Measurements from ENCODE around the gene IMMP2L. TPM values are rescaled to one million over a fixed set of nuclear protein-coding genes. Genes with fewer than 3 reads are reported as not detected.

Gene IMMP2L
- total RNA-seq, 2 experiments from 2014 or later, result 17.4 to 30.2 TPM

DNA sequence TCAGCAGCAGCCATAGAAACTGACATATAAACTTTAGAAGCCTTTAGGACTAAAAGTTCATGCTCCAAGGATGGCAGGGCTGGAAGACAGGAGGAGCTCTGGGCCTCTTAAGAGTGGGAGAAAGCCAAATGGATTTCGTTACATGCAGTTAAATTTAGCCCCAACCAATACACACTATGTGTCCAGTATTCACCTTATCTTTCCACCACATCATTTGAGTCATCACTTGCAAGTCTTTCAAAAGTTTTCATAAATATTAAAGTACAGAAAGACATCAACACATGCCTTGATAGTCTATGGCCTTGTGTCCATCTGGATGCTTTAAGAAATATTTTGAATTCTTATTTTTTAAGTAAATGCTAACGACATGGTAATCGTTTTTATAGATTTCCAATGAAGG is 863.7 kb downstream of the IMMP2L start:
- no peak for DNase-seq
- CTCF ChIA-PET, result interaction anchor here (0.9 to 2.3 kb wide), 2 partner anchors 15 to 1112 kb away, joined by 3 to 6 read pairs; no protein-coding TSS in a partner anchor
- no peaks in the 10 kb centered on the region for H3K27me3 Mint-ChIP-seq
- H3K4me1 Mint-ChIP-seq (ENCODE audit: low read depth), result no peaks in the 10 kb centered on the region
- no peak for ATAC-seq
- POLR2A ChIA-PET, result interaction anchor here (1.4 kb wide), 1 partner anchor 15 kb away, joined by 3 read pairs; no protein-coding TSS in a partner anchor
- intact Hi-C loops (cut with micrococcal nuclease), result no loop called here
- no peaks in the 10 kb centered on the region for H3K9me3 Mint-ChIP-seq
- TF ChIP-seq, protein P1, sequence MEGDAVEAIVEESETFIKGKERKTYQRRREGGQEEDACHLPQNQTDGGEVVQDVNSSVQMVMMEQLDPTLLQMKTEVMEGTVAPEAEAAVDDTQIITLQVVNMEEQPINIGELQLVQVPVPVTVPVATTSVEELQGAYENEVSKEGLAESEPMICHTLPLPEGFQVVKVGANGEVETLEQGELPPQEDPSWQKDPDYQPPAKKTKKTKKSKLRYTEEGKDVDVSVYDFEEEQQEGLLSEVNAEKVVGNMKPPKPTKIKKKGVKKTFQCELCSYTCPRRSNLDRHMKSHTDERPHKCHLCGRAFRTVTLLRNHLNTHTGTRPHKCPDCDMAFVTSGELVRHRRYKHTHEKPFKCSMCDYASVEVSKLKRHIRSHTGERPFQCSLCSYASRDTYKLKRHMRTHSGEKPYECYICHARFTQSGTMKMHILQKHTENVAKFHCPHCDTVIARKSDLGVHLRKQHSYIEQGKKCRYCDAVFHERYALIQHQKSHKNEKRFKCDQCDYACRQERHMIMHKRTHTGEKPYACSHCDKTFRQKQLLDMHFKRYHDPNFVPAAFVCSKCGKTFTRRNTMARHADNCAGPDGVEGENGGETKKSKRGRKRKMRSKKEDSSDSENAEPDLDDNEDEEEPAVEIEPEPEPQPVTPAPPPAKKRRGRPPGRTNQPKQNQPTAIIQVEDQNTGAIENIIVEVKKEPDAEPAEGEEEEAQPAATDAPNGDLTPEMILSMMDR (IDR thresholded peaks at IDR 0.05), result no peak
- no peak overlapping the region for H3K4me3 Mint-ChIP-seq
- no peak overlapping the region for H3K27ac Mint-ChIP-seq
- no peaks in the 10 kb centered on the region for H3K36me3 Mint-ChIP-seq (ENCODE audit: low read depth)

DNA sequence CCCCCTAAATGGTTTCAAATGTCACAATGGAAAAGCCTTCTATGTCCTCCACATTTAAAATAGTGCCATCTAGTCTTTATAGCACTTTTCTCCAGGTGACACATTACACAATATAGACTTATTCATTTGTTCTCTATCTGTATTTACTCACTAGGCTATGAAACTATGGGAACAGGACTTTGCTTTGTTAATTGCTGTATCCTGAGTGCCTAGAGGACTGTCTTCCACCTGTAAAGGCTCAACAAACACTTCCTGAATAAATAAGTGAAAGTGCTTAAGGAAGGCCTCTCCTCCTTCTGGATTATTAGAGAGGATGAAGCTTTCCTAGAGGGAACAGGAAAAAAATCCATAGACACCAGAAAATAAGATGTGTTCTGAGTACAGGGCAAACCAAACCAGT is 868.9 kb downstream of the IMMP2L start:
- intact Hi-C loops (cut with micrococcal nuclease), result no loop called here
- POLR2A ChIA-PET, result no interaction called here
- Mint-ChIP-seq H3K4me1 (ENCODE audit: low read depth) (no peaks in the 10 kb centered on the region), H3K36me3 (ENCODE audit: low read depth) (no peaks in the 10 kb centered on the region), H3K27me3 (no peaks in the 10 kb centered on the region), H3K4me3 (no peak overlapping the region), H3K27ac (no peak overlapping the region), H3K9me3 (peaks cover 3% of the 10 kb centered on the region)
- TF ChIP-seq, protein P1 (IDR thresholded peaks at IDR 0.05), result no peak
- CTCF ChIA-PET, result no interaction called here
- DNase-seq, result no peak
- no peak for ATAC-seq

DNA sequence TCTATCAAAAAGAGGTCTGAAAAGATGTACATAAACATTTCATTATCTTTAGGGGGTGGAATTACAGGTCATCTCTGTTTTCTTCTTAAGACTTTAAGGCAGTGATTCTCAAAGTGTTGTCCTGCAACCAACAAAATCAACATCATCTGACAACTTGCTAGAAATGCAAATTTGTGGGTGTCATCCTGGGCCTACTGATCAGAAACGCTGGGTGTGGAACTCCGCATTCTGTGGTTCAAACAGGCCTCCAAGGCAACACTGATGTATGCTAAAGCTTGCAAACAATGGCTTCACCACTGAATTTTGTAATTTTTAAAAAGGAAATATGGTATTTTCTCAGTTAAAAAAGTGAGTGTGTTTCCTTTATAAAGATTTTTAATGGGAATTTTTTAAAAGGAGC is 873.4 kb downstream of the IMMP2L start:
- H3K4me1 Mint-ChIP-seq (ENCODE audit: low read depth), result no peaks in the 10 kb centered on the region
- peaks cover 6% of the 10 kb centered on the region for H3K9me3 Mint-ChIP-seq
- H3K27me3 Mint-ChIP-seq, result no peaks in the 10 kb centered on the region
- TF ChIP-seq, protein P1 (IDR thresholded peaks at IDR 0.05), result no peak
- ATAC-seq (no peak), DNase-seq (no peak)
- CTCF ChIA-PET, result no interaction called here
- POLR2A ChIA-PET, result no interaction called here
- no peak overlapping the region for H3K4me3 Mint-ChIP-seq
- H3K36me3 Mint-ChIP-seq (ENCODE audit: low read depth), result no peaks in the 10 kb centered on the region
- H3K27ac Mint-ChIP-seq, result no peak overlapping the region
- intact Hi-C loops (cut with micrococcal nuclease), result no loop called here

DNA sequence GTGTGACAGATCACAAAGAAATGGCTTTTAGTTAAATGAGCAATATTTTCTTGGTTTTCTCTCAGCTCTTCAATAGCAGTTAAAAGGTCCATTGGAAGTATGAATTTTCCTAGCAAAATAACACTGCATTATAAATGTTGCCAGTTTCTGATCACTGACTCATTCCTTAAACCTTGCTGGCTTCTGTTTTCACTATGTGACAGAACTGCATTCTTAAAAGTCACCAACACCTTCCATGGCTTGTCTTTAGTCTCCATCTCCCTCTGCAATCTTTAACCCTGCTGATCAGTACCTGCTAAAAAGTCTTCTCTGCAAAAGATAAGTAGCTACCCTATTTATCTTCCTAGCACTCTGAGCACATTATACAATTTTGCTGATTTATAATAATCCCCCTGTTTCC is 876.4 kb downstream of the IMMP2L start:
- TF ChIP-seq, protein P1 (IDR thresholded peaks at IDR 0.05), result no peak
- DNase-seq (no peak), ATAC-seq (no peak)
- no peak overlapping the region for H3K4me3 Mint-ChIP-seq
- H3K27me3 Mint-ChIP-seq, result no peaks in the 10 kb centered on the region
- H3K27ac Mint-ChIP-seq, result no peak overlapping the region
- ChIA-PET POLR2A (no interaction called here), CTCF (interaction anchor here (1.6 kb wide), 1 partner anchor 60 kb away, joined by 3 read pairs; no protein-coding TSS in a partner anchor)
- no peaks in the 10 kb centered on the region for H3K36me3 Mint-ChIP-seq (ENCODE audit: low read depth)
- intact Hi-C loops (cut with micrococcal nuclease), result no loop called here
- no peaks in the 10 kb centered on the region for H3K4me1 Mint-ChIP-seq (ENCODE audit: low read depth)
- H3K9me3 Mint-ChIP-seq, result peaks cover 3% of the 10 kb centered on the region

DNA sequence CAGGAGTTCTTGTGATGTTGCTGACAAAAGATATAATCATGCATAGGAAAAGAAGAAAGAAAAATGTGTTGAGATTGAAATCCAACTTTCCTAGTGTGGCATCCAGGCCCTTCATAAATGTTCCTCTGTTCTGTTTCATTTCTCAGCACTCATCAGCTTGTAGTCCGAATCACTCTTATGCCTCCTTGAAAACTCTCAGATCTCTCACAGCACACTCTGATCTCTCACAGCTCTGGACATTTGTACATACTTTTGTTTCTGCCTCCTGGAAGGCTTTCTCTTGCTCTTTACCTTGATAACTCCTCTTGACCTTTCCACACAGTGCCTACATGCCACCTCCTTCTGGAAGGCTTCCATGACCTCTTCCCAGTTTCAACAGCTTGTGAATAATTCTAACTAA is 880.4 kb downstream of the IMMP2L start:
- intact Hi-C loops (cut with micrococcal nuclease), result no loop called here
- Mint-ChIP-seq H3K27me3 (no peaks in the 10 kb centered on the region), H3K27ac (no peak overlapping the region), H3K9me3 (no peaks in the 10 kb centered on the region), H3K4me1 (ENCODE audit: low read depth) (no peaks in the 10 kb centered on the region), H3K4me3 (no peak overlapping the region), H3K36me3 (ENCODE audit: low read depth) (no peaks in the 10 kb centered on the region)
- ChIA-PET CTCF (no interaction called here), POLR2A (no interaction called here)
- no peak for DNase-seq
- TF ChIP-seq, protein P1 (IDR thresholded peaks at IDR 0.05), result no peak
- no peak for ATAC-seq

All from activated CD8-positive, alpha-beta T cell treated with anti-CD3 and anti-CD28 coated beads for 36 hours (primary cell).